Activated CD8-positive, alpha-beta T cell treated with anti-CD3 and anti-CD28 coated beads, Interleukin-2, amount 10 ng/mL, durations not matched to agents 7 days and 5 days (primary cell): Measurements from ENCODE around the gene ALOX5AP. TPM values are rescaled to one million over a fixed set of nuclear protein-coding genes. Genes with fewer than 3 reads are reported as not detected.

ENCODE experiments used
- ATAC-seq: fragments of 150-1000 bp; cut with Tn5 transposase; one replicate; pipeline ENCODE4 v1.10.0; 2021; ENCODE audit warnings: moderate library complexity
- CTCF ChIA-PET: fragments of 350-600 bp; sonication (Branson Sonifier 250); formaldehyde crosslinking; loops from one replicate; lab custom pipeline; 2021; ENCODE audit warnings: antibody characterized with exemption; lab: Charles Lee
- POLR2A ChIA-PET: fragments of 350-600 bp; sonication (Branson Sonifier 250); formaldehyde crosslinking; loops from one replicate; lab custom pipeline; 2021; ENCODE audit warnings: antibody characterized with exemption; lab: Charles Lee
- DNase-seq: peaks from one replicate; pipeline ENCODE4 v3.0.0-alpha.2; 2020
- H3K27ac Mint-ChIP-seq: one replicate; pipeline ENCODE4 v1.8.0; 2021; ENCODE audit warnings: mild to moderate bottlenecking, mixed read lengths
- H3K27me3 Mint-ChIP-seq: one replicate; pipeline ENCODE4 v1.8.0; 2021; ENCODE audit warnings: low read depth, mixed read lengths
- H3K36me3 Mint-ChIP-seq: one replicate; pipeline ENCODE4 v1.8.0; 2021; ENCODE audit warnings: low read depth, mixed read lengths
- H3K4me1 Mint-ChIP-seq: one replicate; pipeline ENCODE4 v1.8.0; 2021; ENCODE audit warnings: low read depth, mixed read lengths
- H3K4me3 Mint-ChIP-seq: one replicate; pipeline ENCODE4 v1.8.0; 2021; ENCODE audit warnings: mild to moderate bottlenecking, mixed read lengths
- H3K9me3 Mint-ChIP-seq: one replicate; pipeline ENCODE4 v1.8.0; 2022; ENCODE audit warnings: mixed read lengths; ENCODE audit not compliant: insufficient read depth
- total RNA-seq, 2 experiments: library from RNA; stranded (reverse); gene quantifications; one replicate each; pipeline ENCODE4 v1.2.3, GENCODE V29; 2021

ALOX5AP gene
- total RNA-seq, 2 experiments from 2014 or later, result 71.0 to 75.4 TPM

- Mint-ChIP-seq H3K36me3 (no peaks in the 10 kb centered on the region), H3K4me3 (no peak overlapping the region), H3K4me1 (peaks cover 24% of the 10 kb centered on the region), H3K27me3 (peaks cover 7% of the 10 kb centered on the region), H3K27ac (no peak overlapping the region), H3K9me3 (no peaks in the 10 kb centered on the region)
- ATAC-seq (no peak), DNase-seq (no peak)
- ChIA-PET CTCF (interaction anchor here (1.2 to 2.5 kb wide), 4 partner anchors 123 to 240 kb away, joined by 3 to 7 read pairs (median 4); partner anchors contain the start of gene USPL1), POLR2A (interaction anchor here (0.7 kb wide), 1 partner anchor 177 kb away, joined by 4 read pairs; no protein-coding TSS in a partner anchor)
Measured at GRCh38 chr13:30804474-30804873, 69.1 kb downstream of the ALOX5AP start.

GRCh38 chr13:30805132-30805537, 69.8 kb downstream of the ALOX5AP start:
- ChIA-PET CTCF (interaction anchor here (0.6 to 2.1 kb wide), 4 partner anchors 15 to 673 kb away, joined by 3 to 7 read pairs (median 3); partner anchors contain the start of gene USPL1), POLR2A (no interaction called here)

GRCh38 chr13:30805603-30806011, 70.3 kb downstream of the ALOX5AP start:
- peaks cover 17% of the 10 kb centered on the region for H3K4me1 Mint-ChIP-seq
- no peaks in the 10 kb centered on the region for H3K36me3 Mint-ChIP-seq
- no peak for DNase-seq
- no peak for ATAC-seq
- ChIA-PET POLR2A (no interaction called here), CTCF (interaction anchor here (0.6 to 2.1 kb wide), 5 partner anchors 16 to 673 kb away, joined by 3 to 7 read pairs (median 3); partner anchors contain the start of gene USPL1)
- H3K27ac Mint-ChIP-seq, result no peak overlapping the region
- no peak overlapping the region for H3K4me3 Mint-ChIP-seq
- H3K27me3 Mint-ChIP-seq, result peaks cover 7% of the 10 kb centered on the region
- no peaks in the 10 kb centered on the region for H3K9me3 Mint-ChIP-seq

More at GRCh38 chr13:30805132-30805537, 69.8 kb downstream of the ALOX5AP start:
- Mint-ChIP-seq H3K27ac (no peak overlapping the region), H3K27me3 (peaks cover 7% of the 10 kb centered on the region), H3K4me3 (no peak overlapping the region), H3K4me1 (peaks cover 21% of the 10 kb centered on the region), H3K9me3 (no peaks in the 10 kb centered on the region), H3K36me3 (no peaks in the 10 kb centered on the region)
- DNase-seq (no peak), ATAC-seq (no peak)

- peaks cover 15% of the 10 kb centered on the region for H3K4me1 Mint-ChIP-seq
- ChIA-PET POLR2A (no interaction called here), CTCF (interaction anchor here (1.1 to 2.1 kb wide), 3 partner anchors 13 to 674 kb away, joined by 3 to 7 read pairs (median 4); no protein-coding TSS in a partner anchor)
- H3K27ac Mint-ChIP-seq, result no peak overlapping the region
- ATAC-seq (no peak), DNase-seq (no peak)
- H3K36me3 Mint-ChIP-seq, result no peaks in the 10 kb centered on the region
- H3K4me3 Mint-ChIP-seq, result no peak overlapping the region
- peaks cover 7% of the 10 kb centered on the region for H3K27me3 Mint-ChIP-seq
- H3K9me3 Mint-ChIP-seq, result no peaks in the 10 kb centered on the region
Measured at GRCh38 chr13:30806784-30807183, 71.4 kb downstream of the ALOX5AP start.

GRCh38 chr13:30807392-30807791, 72.0 kb downstream of the ALOX5AP start:
- H3K27me3 Mint-ChIP-seq, result peaks cover 9% of the 10 kb centered on the region
- no peak for ATAC-seq
- H3K27ac Mint-ChIP-seq, result no peak overlapping the region
- CTCF ChIA-PET, result interaction anchor here (1.1 to 1.8 kb wide), 3 partner anchors 12 to 125 kb away, joined by 3 to 4 read pairs (median 3); no protein-coding TSS in a partner anchor
- no peaks in the 10 kb centered on the region for H3K9me3 Mint-ChIP-seq
- no peak overlapping the region for H3K4me3 Mint-ChIP-seq
- no peaks in the 10 kb centered on the region for H3K36me3 Mint-ChIP-seq
- POLR2A ChIA-PET, result no interaction called here
- DNase-seq, result no peak
- peaks cover 14% of the 10 kb centered on the region for H3K4me1 Mint-ChIP-seq

GRCh38 chr13:30808600-30808999, 73.3 kb downstream of the ALOX5AP start:
- no peaks in the 10 kb centered on the region for H3K36me3 Mint-ChIP-seq
- ChIA-PET POLR2A (no interaction called here), CTCF (interaction anchor here (1.4 kb wide), 1 partner anchor 127 kb away, joined by 3 read pairs; no protein-coding TSS in a partner anchor)
- no peak for ATAC-seq
- H3K9me3 Mint-ChIP-seq, result no peaks in the 10 kb centered on the region
- peaks cover 9% of the 10 kb centered on the region for H3K27me3 Mint-ChIP-seq
- DNase-seq, result no peak
- peaks cover 3% of the 10 kb centered on the region for H3K4me1 Mint-ChIP-seq
- no peak overlapping the region for H3K27ac Mint-ChIP-seq
- no peak overlapping the region for H3K4me3 Mint-ChIP-seq

GRCh38 chr13:30809787-30810186, 74.4 kb downstream of the ALOX5AP start:
- DNase-seq (no peak), ATAC-seq (no peak)
- H3K27me3 Mint-ChIP-seq, result peaks cover 13% of the 10 kb centered on the region
- no peak overlapping the region for H3K27ac Mint-ChIP-seq
- CTCF ChIA-PET, result no interaction called here
- POLR2A ChIA-PET, result no interaction called here
- H3K4me3 Mint-ChIP-seq, result no peak overlapping the region
- H3K36me3 Mint-ChIP-seq, result no peaks in the 10 kb centered on the region
- H3K9me3 Mint-ChIP-seq, result no peaks in the 10 kb centered on the region
- H3K4me1 Mint-ChIP-seq, result peaks cover 2% of the 10 kb centered on the region

GRCh38 chr13:30810261-30810701, 74.9 kb downstream of the ALOX5AP start:
- no peak overlapping the region for H3K27ac Mint-ChIP-seq
- ChIA-PET POLR2A (no interaction called here), CTCF (no interaction called here)
- no peak overlapping the region for H3K4me3 Mint-ChIP-seq
- peaks cover 13% of the 10 kb centered on the region for H3K27me3 Mint-ChIP-seq
- H3K9me3 Mint-ChIP-seq, result no peaks in the 10 kb centered on the region
- no peak for ATAC-seq
- no peak for DNase-seq
- peaks cover 2% of the 10 kb centered on the region for H3K4me1 Mint-ChIP-seq
- H3K36me3 Mint-ChIP-seq, result no peaks in the 10 kb centered on the region

- ChIA-PET POLR2A (no interaction called here), CTCF (no interaction called here)
- ATAC-seq (no peak), DNase-seq (no peak)
- Mint-ChIP-seq H3K27ac (no peak overlapping the region), H3K4me1 (peaks cover 2% of the 10 kb centered on the region), H3K36me3 (no peaks in the 10 kb centered on the region), H3K27me3 (peaks cover 13% of the 10 kb centered on the region), H3K9me3 (no peaks in the 10 kb centered on the region), H3K4me3 (no peak overlapping the region)
Measured at GRCh38 chr13:30810801-30811200, 75.5 kb downstream of the ALOX5AP start.

Other genes starting within 250 kb of the ALOX5AP start
- gene USPL1, start 117.6 kb upstream of the ALOX5AP start, total RNA-seq, result 10 to 100 TPM; 14.8 to 16.7 TPM
- not detected for gene MEDAG, start 170.7 kb downstream of the ALOX5AP start, total RNA-seq
- gene TEX26, start 197.1 kb downstream of the ALOX5AP start, total RNA-seq, result not detected